ENCODE data around the gene CSRP1.

DNA sequence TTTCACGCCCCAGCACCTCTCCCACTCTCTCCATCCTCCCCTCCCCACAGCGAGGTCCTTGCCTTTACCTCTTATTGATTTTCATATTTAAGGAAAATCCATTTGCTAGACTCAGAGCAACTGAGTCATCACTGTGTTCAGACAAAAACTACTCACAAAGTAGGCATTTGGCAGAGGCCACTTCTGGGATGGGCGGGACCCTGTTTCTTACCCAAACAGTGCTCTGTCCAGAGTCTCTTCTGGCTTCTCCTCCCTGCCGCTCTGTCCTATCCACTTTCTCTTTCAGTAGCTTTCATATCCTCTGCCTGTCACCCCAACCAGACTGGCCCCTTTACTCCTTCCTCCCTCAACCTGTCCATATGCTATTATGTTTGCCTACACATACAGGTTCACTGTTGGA lies 29.6 kb upstream of the CSRP1 start:
- TF ChIP-seq TAF15 (IDR thresholded peaks at IDR 0.05; ENCODE audit: low read depth, low read length, poor library complexity, severe bottlenecking) (no peak), HDAC1 (CRISPR knock-in tag; IDR thresholded peaks at IDR 0.05) (no peak), GABPA (IDR thresholded peaks at IDR 0.05; ENCODE audit: low read depth, low read length) (no peak), GABPA (CRISPR knock-in tag; IDR thresholded peaks at IDR 0.05; ENCODE audit: low read depth) (no peak), ZNF383 (CRISPR knock-in tag; IDR thresholded peaks at IDR 0.05; ENCODE audit: borderline replicate concordance) (no peak)
- TF ChIP-seq, protein P1, sequence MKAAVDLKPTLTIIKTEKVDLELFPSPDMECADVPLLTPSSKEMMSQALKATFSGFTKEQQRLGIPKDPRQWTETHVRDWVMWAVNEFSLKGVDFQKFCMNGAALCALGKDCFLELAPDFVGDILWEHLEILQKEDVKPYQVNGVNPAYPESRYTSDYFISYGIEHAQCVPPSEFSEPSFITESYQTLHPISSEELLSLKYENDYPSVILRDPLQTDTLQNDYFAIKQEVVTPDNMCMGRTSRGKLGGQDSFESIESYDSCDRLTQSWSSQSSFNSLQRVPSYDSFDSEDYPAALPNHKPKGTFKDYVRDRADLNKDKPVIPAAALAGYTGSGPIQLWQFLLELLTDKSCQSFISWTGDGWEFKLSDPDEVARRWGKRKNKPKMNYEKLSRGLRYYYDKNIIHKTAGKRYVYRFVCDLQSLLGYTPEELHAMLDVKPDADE (CRISPR knock-in tag; IDR thresholded peaks at IDR 0.05) = no peak
